Stimulated activated CD4-positive, alpha-beta T cell treated with anti-CD3 and anti-CD28 coated beads, Interleukin-4, amount 100 ng/mL, for 48 hours (primary cell): Measurements from ENCODE around the gene MOCS2.

Source experiments
- DNase-seq, 2 donors: peaks; one replicate each; pipeline ENCODE4 v3.0.0-alpha.2; 2020; ENCODE audit warnings: low read depth in 2 of 2

The MOCS2 gene

DNA sequence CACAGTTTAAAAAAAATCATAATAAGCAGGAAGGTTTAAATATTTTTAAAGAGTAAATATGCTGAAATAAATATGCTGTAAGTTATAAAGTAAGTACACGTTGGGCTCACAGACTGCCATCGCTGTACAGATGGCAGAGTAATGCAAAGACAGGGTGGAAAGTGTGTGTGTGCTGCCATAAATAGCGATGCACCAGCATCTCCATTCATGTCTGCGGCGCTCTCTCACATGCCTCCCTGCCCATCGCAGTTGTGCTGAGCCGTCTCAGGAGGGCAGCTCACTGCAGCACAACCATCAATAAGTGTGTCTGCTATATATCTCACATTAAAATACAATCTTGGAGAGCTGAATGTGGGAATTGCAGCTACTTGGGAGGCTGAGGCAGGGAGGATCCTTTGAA lies 14.3 kb downstream of the MOCS2 start:
- no peak for DNase-seq

DNA sequence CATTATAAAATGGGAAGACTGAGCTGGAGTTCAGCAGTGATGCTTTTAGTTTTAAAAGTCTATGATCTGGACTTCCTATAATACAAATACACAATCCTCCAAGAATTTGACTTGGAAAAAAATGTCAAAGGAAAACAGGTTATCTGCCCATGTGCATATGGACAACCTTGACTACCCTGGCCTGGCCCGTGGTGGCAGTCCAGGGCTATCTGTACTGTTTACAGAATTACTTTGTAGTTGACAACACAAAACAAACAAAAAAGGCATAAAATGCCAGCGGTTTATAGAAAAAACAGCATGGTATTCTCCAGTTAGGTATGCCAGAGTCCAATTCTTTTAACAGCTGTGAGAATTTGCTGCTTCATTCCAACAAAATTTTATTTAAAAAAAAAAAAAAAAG lies 17.3 kb downstream of the MOCS2 start:
- no peak for DNase-seq

DNA sequence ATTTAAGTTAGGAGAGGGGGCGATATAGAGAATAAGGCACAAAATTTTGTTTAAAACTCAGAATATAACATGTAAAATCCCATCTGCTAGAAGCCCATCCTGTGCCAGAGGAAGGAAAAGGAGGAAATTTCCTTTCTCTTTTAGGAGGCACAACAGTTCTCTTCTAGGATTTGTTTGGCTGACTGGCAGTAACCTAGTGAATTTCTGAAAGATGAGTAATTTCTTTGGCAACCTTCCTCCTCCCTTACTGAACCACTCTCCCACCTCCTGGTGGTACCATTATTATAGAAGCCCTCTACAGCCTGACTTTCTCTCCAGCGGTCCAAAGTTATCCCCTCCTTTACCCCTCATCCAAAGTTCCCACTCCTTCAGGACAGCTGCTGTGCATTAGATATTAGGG lies 18.3 kb downstream of the MOCS2 start:
- DNase-seq, result no peak

DNA sequence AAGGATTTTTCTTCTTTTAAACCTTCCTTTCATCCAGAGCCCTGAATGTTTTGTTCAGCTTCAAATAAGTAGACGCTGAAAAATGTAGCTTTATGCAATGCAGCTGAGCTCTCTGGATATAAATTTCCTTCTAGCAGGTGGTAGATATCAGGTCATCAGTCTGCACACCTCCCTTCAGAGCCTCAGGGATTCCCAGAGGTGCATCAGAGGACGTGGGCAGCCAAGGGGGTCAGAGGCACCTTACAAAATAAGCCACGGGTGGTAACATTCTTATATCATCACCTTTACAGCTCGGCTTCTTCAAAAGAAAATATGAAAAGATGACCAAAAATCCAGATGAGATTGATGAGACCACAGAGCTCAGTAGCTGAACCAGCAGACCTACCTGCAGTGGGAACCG lies 19.3 kb downstream of the MOCS2 start:
- no peak for DNase-seq

DNA sequence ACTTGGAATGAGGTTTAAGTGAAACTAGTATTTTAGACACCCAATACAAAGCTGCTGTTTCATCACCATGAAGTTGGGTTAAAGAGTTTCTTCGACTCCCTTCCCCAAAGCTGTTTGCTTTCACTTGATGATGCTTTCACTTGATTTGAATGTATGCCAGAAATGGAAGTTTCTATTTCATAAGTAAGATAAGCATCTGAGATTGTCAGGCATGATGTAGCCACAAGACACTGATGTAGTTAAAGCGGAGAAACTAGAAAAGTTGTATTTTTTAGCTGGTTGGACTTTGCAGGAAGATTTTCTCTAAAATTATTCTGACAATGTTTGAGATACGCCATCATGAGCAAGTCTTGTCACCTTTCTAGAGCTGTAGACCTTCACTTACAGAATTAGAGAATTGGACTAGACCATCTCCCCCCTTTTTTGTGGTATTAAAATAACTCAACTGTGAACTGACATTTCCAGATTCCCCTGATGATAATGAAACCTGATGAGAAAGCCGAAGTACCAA lies 20.0 kb downstream of the MOCS2 start:
- DNase-seq, result no peak

DNA sequence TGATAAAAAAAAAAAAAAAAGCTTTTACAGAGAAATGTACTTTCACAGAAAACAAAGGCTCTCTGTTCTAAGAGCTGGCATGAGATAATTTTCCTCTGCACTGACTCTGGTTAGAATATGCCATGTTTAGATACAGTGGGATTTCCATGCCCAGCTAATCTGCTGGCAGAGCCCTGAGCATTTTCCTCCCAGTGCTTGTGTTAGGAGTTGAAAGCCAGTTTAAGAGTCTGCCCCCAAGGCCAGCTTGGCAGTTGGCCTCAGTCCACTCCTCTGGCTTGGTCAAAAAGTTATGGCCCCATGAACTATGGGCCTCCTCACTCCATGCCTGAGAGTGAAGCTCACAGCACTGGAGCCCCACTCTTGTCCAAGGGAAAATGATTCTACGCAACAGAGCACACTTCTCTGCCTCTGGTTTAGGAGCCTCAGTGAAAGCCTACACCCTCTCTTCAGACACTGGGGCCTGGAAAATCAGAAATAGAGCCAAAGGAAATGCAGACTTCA lies 21.9 kb downstream of the MOCS2 start:
- no peak for DNase-seq

DNA sequence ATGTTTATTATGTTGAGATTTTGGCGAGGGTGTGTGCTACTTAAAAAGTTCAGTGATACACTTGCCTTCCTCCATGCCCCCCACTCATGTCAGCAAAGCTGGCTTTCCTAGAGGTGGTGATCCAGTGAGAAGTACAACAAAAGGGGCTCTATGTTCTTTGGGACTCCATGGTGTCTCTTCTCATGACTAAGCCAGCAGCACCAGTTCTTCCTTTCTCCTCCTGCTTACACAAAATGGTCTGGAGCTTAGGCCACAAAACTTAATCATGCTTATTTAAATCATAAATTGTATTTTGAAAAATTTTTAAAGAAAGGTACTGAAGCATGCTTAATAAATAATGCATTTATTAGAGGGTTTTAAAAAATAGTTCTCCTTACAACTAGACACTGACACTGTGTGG lies 22.4 kb downstream of the MOCS2 start:
- no peak for DNase-seq

DNA sequence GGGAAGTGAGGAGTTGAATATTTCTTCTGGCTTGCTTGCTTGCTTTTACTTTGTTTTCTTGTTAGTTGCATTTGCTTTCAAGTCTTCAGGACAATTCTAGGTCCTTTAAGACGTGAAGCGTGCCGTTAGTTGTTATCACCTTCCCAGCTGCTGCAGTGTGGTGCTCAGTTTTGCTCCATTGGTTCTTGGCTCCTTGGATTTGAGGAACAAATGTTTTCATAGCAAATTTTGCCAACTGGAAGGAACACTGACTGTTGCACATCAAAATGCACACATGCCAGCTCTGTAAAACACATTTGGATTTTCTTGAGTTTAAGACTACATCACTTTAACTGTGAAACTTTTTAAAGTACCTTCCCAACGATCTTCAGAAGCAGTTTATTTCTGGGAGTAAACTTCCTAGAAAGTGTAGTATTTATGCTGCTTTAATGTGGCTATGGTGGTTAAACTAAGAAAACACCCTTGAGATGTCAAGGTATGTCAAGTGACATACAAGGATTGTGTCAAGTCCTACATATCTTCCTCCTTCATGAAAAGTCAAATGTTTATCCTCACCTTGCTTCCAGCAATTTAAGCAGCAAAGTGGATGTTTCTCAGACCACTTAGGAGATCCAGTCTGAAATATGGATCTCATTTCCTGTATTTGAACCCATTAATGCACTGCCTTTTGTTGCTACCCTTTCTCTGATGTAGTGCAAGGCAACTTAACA lies 24.9 kb downstream of the MOCS2 start:
- DNase-seq, result no peak

DNA sequence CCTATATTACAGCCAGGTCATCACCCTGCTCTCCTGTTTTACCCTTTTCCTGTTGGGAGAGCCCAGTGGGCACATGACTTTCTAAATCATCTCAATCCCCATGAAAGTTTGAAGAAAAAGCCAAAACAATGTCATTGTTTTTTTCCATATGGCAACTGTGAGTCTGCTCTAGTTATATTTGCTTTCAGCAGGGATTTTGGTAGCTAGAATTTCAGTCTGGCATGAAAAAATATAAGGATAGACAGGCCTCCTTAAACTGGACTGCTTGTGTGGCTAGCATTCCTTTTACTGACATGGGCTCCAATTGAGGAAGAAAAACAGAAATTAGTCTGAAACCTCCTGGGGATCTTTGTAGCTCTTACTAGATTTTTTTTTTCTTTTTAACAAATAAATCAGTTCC lies 25.6 kb downstream of the MOCS2 start:
- DNase-seq, result no peak

DNA sequence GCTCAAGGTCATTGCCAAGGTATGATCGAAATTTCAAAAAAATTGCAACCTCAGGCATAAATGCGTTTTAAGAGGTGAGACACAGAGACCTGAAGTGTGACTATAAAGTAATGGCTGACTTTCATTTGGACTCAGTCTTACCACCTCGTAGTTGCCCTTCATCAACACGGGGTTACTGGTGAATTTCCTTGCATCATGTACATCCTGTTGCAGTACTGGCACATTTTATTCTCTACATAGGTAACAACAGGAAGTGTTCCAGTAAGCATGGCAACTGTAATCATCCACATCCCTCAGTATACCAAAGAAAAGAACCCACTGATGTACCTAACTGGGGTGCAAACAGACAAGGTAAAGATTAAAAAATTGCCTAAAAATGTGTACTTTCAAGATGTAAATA lies 29.3 kb downstream of the MOCS2 start:
- DNase-seq, result no peak

DNA sequence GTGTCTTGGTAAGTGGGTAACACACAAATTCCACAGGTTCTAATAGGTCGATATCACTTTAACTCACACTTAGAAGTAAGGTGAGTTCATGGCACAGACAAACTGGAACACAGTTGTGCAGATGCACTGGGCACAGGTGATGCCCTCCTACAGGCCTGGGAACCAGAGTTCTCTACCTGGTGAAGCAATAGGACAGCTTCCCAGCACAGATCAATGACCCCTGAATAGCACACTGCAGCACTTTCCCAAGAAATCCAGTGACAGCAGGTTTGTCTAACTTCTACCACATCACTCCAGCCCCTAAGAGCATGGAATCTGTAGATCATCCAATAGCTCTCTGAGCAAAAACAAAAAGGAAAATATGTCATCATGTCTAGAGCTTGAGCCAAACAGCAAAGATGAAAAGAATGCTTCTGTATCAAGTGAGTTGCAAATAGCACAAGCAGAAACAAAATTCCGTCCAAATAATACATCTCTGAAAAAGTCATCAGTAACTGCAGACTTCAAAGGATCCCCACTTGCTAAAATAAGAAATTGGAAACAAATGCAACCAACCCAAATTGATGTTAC lies 33.5 kb downstream of the MOCS2 start:
- DNase-seq, result no peak

DNA sequence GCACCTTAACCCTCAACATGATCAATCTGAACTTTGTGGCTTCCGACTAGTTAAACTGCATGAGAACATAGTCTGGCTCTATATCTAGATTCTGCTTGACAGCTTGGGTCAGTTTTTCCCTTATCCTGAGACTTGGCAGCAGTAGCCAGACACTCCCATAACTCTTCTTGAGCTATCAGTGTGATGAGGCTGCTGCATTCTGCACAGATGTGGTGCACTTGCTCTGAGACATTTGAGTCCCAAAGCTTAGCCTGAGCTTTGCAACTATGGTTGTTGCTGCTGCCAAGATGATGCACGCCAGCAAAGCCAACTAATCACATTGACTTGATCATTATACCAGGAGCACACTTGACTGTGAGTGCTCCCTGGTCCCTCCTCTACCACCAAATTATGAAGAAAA lies 36.2 kb downstream of the MOCS2 start:
- no peak for DNase-seq

DNA sequence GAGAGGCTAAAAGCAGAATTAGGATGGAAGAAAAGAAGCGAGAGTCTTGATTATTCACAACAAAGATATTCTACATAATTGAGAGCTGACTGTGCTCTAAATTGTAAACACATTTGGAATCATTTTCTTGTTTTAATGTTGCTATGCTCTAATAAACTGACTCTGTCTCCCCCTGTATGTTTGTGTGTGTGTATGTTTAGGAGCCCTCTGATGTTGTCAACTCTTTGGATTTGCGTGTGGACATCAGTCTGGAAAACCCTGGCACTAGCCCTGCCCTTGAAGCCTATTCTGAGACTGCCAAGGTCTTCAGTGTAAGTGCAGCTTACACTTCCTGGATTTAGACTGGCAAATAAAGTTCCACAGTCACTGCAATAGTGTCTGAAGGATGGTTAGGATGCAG lies 37.8 kb downstream of the MOCS2 start:
- no peak for DNase-seq

DNA sequence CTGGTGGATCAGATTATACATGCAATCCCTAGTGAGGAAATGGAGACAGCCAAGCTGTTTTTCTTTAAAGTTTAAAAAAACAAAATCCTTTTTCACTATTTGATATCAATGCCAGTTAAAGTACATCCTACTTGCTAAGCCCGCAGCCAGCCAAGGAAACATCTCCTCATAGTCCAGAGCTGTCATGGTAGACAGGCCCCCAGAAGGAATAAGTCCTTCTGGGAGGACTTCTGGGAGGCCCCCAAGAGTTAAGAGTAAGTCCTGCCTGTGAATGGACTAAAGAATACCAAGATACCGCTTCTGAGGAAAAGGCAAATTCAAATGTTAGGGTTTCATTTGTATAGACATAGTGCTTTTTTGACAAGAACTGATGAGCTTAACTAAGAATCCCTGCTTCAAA lies 38.3 kb downstream of the MOCS2 start:
- DNase-seq, result no peak

DNA sequence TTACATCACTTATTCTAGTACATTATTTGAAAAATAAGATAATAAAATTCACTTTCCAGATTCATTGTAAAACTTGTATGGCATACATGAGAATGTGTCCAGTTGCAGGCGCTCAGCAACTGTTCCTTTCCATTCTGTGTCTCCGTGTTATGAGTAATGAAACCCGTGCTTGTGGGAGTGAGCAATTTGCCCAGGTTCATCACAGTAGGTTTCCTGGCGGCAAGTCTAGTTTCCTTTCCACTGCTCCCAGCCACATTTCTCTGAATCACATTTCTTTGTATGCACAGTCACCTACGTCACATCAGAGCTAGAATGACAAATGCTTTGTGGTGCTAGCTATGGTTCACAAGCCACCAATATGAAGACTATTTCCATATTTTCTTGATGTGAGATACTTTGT lies 39.9 kb downstream of the MOCS2 start:
- peak; percentile 32 to 60 for DNase-seq

DNA sequence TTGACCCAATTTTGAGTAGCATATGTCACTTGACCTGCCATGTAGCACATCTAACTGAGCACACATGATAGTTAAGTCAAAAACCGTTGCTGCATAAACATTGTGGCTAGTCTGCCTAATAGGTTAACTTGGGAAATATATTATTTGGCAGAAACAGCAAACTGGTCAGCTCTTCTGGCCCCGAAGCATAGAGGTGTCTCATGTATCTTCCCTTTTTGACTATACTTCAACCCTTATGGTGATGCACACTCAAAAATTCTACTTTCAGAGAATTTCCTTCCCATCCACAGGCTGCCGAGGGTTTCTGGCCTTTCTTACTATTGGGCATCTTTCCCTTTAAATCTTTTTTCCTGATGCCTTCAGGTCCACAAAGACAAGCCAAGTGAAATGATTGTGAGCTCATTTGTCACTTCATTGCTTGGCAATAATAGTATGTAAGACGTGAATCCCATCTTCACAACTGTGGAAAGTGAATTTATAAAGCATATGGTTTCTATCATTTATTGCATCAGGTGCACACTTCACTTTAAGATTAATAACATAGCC lies 41.2 kb downstream of the MOCS2 start:
- no peak for DNase-seq

DNA sequence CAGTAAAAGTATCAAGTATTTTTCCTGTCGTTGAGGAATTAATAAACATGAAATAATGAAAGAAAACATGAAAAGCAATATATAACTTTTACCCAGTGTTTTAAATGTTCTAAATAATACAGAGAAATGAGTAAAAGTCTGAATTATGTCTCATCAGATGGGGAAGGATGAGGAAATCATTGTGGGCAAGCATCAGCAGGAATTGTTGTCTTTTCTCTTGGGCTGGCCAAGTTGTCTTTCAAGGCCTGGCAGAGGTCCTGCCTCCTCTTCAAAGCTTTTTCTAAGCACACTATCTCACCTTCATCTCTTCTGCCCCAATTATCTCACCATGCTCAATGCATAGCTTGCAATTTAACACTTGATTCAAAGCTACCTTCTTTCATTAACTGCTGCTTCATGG lies 41.9 kb downstream of the MOCS2 start:
- DNase-seq, result no peak

DNA sequence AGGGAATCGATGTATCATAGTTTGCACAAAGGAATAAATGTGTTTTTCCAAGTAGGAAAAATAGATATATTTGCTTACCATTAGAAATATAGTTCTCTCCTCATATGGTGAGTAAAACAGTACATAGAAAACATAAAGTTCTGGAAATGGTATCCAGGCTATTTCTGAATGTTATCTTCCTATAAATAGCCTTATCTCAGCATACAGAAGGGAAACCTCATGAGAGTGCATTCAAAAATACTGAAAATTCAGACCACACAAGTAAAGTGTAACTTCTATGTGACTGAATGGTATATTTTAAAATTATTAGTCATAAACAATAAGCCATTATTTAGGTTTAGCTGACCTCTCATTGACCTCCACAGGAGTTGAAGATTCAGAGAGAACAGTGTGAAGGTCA lies 43.5 kb downstream of the MOCS2 start:
- no peak for DNase-seq

DNA sequence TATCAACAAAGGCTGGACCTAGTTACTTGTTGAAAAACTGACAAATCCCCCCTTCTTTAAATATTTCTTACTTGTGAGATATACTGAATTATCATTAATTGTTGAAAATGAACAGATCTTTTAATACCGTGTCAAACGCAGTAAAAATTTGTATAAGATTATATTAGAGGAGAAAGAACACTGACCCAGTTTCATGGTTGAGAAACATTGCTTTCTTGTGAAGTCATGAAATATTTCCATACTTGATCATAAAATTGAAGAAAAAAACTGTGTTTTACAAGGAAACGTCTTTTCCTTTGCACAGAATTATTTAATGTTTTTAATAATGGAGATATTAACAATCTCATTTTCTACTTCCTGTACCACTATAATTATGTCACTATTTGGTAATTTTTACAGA lies 45.8 kb downstream of the MOCS2 start:
- no peak for DNase-seq

DNA sequence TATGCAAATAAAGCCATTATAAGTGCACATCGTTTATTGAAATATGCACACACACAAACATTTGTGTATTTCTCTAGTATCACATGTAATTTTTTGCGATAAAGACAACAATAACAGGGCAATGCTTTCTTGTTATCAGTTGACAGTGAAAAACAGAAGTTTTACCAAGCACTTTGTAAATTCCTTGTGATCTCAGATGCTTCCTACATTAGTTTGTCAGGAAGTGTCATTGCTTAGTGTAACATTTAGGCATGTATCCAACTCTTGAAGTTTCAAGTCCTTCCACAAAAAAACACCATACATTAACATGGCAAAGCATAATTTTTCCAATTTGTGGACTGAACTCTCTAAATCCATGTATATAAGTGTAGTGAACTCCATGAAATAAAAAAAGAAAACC lies 46.4 kb downstream of the MOCS2 start:
- DNase-seq, result no peak

DNA sequence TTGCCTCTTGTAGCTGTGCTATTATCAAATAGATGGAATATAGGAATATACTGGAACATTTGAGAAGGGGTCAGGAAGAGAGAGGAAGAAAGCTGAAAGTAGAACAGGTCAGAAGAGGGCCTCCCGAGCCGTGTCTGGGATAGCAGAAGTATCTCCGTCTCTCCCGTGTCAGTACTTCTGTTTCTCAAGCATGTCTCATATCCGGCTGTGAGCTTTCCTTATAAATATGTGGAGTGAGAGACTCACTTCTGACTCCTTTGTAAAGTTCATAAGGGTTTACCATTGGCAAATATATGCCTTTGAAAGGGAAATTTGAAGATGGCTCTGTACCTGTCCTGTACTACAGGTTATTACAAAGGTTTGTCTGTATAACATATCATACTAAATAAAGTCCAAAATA lies 50.3 kb downstream of the MOCS2 start:
- no peak for DNase-seq

DNA sequence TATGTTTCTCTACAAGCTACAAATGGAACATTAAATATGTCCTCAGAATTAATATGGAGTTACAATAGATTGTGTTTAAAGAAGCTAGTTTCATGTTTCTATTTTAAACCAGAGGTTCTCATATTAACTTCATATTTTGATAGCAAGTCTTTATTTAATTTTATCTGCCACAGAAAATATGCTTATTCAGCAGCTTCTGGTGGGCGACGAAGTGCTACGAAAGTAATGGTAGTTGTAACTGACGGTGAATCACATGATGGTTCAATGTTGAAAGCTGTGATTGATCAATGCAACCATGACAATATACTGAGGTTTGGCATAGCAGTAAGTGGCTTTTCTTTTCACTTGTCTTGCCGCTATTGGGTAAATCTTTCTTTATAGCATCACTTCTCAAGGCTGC lies 54.2 kb downstream of the MOCS2 start:
- no peak for DNase-seq

DNA sequence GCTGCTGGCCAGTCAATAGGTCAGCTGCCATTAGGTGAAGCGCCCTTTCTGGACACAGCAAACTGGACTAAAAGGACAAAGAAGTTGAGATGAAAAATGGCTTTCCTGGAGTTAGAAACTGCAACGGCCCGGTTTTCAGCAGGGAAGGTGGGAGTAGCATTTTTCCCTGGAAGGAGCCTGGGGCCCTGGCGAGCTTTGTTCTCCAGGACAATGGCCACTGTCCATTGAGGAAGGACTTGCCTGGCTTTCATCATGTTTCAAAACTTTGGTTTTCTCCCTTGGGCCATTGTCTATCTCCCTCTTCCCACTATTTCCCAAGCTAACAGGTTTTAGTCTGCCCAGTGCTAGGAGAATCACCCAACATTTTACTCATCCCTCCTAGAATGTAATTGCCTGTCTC lies 56.2 kb downstream of the MOCS2 start:
- DNase-seq, result no peak
